ENCODE measurements around the gene SKAP1.

GRCh38 chr17:48101012-48101720 lies 328.8 kb downstream of the SKAP1 start, which contains the start of gene CBX1:
- TF ChIP-seq CTCF (IDR thresholded peaks at IDR 0.05) = no peak
- no peak for TF ChIP-seq ZFX (IDR thresholded peaks at IDR 0.05; ENCODE audit: borderline replicate concordance)
